Testis (tissue), 2 donors: ENCODE results near the gene R3HDM2.

Experiments
- CTCF ChIP-seq, 3 experiments: fragments of 450-650 bp in 2 of 3; fragments of 200-600 bp in 1 of 3; sonication (generic) in 1 of 3; IDR thresholded peaks; one replicate each; pipeline ENCODE4 v1.5.1; 2016 to 2019; ENCODE audit warnings: antibody characterized with exemption in 3 of 3, mild to moderate bottlenecking in 2 of 3, moderate library complexity in 1 of 3
- POLR2A ChIP-seq: fragments of 450-650 bp; IDR thresholded peaks from one replicate; pipeline ENCODE4 v1.6.1; 2017; ENCODE audit warnings: antibody characterized with exemption, mild to moderate bottlenecking, moderate library complexity

DNA sequence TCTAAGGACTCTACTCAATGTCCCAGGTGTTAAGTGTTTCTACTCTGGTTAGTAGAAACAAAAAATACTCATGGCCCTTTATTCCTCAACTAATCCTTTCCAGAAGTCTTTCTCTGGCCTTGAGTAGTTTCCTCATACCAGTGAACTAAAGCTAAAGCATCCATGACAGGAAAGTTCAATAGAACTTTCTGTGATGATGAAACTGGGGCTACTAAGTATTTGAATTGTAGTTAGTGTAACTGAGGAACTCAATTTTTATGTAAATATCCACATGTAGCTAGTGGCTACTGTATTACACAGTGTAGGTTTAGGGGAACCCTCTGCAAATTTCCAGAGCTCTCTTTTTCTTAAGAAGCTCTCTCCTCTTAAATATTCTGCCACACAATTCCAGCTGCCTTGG lies 63.7 kb downstream of the R3HDM2 start:
- TF ChIP-seq CTCF (IDR thresholded peaks at IDR 0.05) (no peak), POLR2A (no peak)
